DMS79 treated with DMSO at 0.1 percent for 48 hours (cell line): ENCODE results near the gene CWC25.
"Not testable (repeated sequence)": the region's sequence is repeated elsewhere in the genome, so short reads cannot be mapped to it uniquely, and the experiment has no call there.

Source experiments
- DNase-seq: peaks from one replicate; lab custom pipeline; 2025; lab: John Stamatoyannopoulos, UW

CWC25 gene

DNA sequence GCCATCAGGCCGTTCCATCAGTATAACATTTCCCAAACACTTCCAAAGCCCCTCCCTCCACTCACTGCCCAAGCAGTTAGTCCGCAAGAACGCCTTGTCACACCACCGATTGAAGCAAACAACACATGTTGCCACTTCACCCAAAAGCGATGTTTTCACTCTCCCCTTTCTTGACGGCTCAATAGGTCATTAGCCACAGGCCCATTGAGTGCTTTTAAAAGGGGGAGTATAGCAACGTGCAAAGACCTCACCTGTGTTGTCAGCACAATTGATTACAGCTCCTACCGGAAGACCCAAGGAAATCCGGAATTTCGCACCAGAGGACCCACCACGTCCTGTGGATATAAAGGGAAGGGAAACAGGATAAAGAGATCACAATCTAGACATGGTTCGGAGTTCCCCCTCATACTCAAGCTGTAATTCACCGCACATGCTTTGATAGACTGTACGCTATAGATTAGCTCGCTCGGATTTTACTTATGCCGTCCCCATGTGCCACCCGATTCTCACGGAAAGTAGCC is 27.7 kb upstream of the CWC25 start:
- DNase-seq: no peak

DNA sequence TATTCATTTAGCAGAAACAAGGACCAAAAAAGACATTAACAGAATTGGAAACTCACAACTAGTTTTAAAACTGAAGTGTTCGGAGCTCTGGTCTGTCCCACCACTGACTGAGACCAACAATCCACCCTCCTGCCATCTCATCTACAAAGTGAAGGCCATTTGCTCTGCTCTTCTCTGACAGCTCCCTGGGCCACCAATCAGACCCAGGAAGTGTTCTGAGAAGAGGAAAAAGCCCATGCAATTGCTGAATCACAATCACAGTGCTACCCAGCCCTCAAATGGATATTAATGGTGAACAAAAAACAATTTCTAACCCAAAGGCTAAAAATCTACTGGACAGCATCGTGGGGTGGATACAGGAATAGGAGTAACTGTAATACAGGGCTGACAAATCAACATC is 26.3 kb upstream of the CWC25 start:
- DNase-seq: no peak

DNA sequence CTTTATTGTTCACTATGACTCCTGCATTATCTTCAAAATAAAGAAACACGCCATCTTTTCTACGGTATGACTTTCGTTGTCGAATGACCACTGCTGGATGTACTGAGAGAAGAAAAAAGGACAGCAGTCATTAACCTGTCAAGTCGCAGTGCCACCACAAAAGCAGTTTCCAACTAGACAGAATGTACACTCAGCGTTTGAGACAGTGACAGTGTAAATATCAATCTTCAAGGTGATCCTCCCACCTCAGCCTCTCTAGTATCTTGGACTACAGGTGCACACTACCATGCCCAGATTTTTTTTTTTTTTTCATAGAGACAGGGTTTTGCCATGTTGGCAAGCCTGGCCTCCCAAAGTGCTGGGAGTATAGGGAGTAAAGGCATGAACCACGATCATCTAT is 25.3 kb upstream of the CWC25 start:
- DNase-seq: no peak

DNA sequence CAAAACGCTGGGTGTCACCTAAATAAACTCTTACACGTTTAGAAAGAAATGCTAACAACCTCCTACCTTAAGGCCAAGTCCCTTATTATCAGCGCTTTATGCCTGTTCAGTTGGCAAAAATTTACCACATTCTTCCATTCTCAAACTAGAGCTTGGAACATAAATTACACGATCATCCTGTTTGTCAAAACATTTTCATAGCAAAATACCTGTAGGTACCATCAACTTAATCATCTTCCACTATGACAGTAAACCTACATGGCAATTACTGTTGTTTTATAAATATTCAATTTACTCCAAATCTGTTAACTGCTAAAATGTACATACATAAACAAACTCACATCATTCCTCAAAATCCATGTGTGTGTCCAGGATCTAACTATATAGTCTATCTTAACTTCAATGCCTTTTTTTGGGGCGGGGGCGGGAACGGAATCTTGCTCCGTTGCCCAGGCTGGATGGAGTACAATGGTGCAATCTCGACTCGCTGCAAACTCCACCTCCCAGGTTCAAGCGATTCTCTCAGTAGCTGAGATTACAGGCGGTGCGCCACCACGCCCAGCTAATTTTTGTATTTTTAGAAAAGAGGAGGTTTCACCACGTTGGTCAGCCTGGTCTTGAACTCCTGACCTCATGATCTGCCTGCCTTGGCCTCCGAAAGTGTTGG is 24.0 kb upstream of the CWC25 start:
- no peak for DNase-seq

DNA sequence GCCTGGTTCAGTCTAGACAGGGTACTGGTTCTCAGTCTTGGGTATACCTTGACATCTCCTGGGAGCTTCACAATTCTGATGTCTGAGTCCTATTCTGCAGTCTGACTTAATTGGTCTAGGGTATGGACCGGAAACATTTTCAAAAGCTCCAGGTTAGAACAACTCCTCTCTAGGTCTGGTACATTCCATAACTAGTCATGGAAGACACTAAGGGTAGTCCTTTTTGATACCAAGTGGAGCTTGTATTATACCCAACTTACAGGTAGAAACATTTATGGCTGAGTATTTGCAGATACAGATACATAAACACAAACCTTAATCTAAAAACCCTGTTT is 23.4 kb upstream of the CWC25 start:
- no peak for DNase-seq

DNA sequence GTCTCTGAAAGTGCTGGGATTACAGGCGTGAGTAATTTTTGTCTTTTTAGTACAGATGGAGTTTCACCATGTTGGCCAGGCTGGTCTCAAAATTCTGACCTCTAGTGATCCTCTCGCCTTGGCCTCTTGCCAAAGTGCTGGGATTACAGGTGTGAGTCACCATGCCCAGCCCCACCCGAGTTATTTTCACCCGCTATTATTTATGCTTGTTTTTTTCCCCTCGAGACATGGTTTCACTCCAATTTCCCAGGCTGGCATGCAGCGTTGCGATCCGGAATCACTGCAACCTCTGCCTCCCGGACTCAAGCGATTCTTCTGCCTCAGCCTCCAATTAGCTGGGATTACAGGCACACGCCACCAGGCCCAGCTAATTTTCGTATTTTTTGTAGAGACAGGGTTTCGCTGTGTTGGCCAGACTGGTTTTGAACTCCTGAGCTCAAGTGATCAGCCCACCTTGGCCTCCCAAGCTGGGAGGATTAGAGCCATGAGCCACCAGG is 19.2 kb upstream of the CWC25 start:
- no peak for DNase-seq

DNA sequence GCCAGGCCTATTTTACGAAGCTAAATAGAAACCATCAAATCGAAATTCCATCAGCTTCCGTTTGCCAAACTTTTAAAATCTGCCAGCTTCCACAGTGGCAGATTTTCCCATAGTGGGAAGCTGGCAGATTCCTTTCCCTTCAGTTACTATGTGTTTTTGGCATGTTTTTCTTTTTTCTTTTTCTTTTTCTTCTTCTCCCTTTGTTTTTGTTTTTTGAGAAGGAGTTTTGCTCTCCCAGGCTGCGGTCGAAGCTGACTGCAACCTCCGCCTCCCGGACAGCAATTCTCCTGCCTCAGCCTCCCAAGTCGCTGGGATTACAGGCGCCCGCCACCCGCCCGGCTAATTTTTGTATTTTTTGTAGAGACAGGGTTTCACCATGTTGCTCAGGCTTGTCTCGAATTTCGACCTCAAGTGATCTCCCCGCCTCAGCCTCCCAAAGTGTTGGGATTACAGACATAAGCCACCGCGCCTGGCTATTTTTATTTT is 684 bp upstream of the CWC25 start:
- no peak for DNase-seq

DNA sequence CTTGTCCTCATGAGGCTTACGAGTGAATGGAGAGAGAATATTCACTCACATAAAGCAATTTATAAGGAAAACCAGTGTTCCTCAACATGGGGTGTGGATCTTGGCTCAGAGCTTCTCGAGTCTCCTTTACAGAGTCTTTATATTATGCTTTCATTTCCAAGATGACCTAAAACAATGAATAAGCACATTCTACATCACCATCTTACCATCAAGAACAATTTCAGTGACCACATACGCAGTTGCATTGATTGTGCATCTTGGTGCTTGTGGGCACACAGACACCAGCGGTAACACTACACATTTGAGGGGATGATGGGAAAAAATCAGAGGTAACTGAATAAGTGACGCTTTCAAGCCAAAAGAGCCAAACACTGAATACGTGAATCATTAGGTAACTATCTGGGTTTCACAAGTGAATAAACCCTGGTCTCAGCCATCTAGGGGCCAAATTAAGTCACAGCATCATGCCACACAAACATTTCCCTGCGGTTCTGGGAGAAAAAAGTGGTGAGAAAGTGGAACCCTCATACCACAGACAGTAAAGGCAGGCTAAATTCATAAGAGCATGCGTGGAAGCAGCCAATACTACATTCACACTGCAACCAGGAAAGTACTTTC is 9.4 kb downstream of the CWC25 start:
- DNase-seq: no peak

DNA sequence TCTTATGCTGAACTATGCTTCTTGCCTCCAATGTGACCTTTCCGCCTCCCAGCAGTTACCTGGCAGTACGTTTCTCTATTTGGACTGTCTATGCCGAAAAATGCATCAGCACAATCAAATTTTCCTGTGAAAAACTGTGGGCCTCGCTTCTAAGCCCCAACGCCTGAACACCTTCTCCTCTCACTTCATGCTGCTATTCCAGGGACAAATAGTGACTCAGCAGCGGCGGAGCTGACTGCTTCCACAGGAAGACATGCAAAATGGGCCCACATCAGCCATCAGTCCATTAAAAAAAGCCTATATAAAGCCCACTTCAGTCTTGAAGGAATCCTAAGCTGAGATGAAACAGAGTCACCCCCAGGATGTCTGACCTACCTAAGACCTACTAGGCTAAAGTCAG is 15.3 kb downstream of the CWC25 start:
- DNase-seq: no peak

DNA sequence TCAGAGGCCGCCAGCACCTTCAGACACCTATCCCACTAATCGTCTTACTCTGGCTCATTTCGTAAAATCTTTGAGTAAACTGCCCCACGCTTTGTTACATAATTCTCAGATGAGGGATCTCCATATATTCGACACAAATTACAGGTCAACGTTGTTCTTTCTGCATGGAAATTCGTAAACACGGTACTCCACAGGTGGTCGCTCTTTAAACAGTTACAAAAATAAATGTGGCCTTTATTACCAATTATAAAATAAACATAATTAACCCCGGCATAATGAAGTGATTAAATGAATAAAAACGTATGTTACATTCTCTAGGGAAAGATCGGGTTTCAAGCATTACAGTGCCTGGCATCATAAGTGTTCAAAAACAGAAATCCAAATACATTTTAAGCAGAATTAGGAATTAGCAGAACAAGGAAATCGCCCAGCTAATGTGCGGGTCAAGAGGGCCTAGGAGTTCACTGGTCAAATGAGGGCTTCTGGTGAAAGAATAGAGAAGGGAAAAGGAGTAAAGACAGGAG is 24.8 kb downstream of the CWC25 start:
- peak; percentile 44 for DNase-seq

DNA sequence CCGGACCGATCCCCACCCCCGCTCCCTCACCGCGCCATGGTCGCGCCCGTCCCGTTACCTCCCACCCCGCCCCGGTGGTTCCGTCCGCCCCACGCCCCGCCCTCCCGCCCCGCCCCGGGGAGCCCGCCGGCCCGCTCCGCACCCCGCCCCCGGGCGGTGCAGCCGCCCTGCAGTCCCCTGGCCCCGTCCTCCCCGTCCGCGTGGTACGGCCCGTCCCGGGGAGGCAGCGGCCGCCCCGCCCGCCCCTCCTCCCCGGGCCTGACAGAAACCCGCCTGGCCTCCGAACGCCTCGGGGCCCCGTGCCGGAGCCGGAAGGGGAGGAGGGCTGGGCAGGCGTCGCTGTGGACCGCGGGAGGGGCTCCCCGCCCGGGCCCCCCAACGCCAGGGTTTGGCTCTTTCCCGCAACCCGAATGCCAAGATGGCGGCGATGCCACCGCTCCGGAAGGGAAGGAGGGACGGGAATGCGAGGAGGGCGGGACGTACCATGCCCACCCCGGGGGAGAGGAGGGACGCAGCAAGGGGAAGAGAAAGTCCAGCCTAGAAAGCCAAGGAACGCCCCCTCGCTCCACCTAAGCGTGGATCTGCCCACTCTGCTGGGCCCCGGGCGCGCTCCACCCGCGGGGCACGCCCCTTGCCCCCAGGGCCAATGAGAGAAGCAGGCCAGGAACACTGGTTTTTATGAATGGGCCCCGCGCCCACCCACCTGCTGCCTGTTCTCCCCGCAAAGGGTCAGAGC is 25.5 kb downstream of the CWC25 start, which contains the start of gene PIP4K2B:
Gene PIP4K2B (minus strand): TSS at position 56 of the 736 bp plus-strand sequence. CDS start 132 bp downstream, outside the sequence.
- DNase-seq: peak; percentile 98

DNA sequence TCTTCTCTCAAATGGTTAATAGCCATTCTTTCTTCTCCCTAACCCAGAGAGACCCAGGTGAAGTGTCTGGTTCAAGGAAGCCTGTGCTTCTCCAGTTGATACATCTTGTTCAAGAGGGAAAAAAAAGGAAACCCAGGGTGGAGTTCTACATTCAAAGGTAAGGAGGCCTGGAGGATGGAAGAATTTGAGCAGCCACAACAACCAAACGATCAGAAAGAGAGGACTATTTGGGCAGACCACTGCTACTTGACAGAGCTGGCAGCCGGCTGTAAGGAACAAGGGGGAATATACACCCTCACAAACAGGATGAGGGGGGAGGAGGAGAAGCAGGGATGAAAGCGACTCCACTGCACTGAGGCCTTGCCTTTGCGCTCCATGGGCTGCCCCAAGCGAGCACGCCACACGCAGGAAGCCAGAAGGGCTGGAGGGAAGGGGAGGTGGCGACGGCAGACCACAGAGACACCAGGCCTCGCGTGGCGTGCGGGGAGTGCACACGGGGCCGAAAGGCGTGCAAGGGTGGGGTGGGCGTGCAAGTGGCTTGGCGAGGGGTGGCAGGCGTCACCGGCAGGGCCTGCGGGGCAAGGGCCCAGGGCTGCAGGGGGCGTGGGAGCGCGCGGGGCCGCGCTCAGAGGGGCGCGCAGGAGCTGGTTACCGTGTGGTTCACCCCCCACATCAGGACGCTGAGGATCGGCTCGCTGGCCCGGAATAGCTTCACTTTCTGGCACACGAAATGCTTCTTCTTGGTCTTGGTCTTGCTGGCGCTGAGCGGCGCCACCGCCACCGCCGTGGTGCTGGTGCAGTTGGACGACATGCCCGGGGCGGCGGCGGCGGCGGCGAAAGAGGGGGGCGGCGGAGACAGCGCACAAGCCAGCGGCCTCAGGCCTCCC is 26.3 kb downstream of the CWC25 start:
- peak; percentile 62 for DNase-seq

DNA sequence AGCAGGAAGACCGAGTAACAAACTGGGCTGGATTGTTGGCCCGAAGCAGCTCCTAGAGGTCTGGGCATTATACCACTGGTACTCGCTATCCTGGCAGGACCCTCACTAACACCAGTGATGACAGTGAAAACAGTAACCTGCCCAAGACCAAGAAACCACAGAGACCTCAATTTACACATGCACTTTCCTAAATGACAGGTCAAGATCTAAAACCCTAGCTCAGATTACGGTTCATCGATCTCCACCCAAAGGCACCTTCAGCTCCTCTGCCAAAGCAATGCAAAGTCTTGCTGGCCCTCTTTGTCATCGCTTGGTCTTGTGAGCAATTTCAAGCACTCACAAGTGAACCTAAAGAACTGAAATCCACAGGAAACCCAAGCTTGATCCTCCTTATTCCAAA is 27.3 kb downstream of the CWC25 start:
- DNase-seq: no peak

DNA sequence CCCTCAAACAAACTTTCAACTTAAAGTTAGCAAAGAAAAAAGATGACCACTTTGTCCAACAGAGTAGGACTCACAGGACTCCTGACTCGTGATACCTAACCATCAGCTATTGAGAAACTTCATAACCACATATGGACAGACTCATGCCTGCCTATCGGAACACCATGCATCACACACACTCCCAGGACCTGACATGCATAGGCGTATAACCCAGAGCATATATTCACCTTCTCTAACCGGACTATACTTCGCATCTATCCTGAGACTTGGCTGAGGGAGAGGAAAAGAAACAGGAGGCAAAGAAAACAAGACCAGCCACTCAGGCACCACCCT is 28.0 kb downstream of the CWC25 start:
- no peak for DNase-seq

DNA sequence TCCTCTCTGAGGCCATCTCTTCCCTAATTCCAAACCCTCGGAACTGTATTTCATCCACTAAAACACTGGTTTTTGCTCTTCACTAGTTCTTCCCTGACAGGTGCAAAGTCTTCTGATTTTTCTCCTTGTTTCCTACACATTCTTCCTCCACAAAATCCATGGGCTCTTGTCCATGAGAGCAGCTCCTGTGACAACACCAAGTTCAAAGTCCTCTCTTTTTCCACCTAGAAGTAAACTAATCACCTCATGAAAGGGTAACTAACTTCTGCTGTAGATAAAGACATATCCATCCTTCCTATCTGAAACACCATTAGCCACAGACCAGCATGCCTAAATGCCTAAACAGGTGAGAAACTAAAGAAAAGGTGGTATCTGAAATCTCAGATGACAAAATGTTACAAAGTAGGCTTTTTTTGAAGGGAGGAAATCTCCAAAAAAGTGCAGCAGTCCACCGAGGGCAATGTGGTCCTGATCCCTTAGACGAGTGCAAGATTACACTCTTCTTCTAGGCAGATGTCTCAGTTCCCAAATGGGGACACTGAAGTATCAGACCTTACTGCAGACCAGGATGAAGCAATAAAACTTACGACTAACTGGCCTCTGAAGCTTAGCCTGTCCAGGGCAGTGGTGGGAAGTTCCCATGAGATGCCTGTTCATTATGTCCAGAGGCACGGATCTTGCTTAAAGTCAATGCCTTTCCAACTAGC is 28.5 kb downstream of the CWC25 start:
- no peak for DNase-seq

DNA sequence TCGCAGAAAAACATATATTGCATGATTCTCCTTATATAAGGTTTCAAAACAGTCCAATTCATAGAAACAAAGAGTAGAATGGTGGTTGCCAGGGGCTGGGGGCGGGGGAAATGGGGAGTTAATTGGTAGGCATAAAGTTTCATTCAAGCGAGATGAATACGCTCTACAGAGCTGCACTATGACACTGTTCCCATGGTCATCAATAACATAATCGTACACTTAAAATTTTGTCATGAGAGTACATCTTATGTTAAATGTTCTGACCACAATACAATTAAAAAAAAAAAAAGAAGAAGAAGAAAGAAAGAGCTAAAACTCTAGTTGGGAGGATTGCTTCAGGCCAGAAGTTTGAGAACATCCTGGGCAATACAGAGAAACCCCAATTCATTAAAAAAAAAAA is 30.9 kb downstream of the CWC25 start:
- DNase-seq: no peak

DNA sequence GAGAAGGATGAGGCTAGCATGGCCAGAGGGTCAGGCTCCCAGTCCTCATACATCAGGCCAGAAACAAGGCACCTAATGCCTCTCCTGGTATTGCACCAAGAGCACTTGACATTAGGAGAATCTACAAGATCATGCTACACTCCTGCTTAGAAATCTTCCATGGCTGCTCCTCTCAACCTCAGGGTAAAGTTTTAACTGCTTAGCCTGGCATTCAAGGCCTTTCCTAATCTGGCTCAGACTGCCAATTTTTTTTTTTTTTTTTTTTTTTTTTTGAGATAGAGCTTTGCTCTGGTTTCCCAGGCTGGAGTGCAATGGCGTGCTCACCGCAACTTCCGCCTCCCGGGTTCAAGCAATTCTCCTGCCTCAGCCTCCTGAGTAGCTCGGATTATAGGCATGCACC is 34.0 kb downstream of the CWC25 start:
- DNase-seq: no peak

DNA sequence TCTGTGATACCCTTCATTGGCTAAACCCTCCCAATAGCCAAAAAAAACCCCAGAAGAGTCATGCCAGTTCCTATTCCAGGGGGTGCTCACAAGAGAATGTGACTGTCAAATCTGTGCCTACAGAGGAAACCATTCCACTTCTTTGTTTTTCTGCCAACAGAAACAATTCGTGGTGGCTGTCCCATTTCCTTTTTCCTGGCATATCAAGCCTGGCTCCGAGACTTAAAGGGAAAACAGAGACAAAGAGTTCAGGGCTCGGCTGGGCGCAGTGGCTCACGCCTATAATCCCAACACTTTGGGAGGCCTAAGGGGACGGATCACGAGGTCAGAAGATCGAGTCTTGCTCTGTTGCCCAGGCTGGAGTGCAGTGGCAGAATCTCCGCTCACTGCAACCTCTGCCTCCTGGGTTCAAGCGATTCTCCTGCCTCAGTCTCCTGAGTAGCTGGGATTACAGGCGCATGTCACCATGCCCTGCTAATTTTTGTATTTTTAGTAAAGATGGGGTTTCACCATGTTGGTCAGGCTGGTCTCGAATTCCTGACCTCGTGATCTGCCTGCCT is 34.9 kb downstream of the CWC25 start:
- not testable (repeated sequence) for DNase-seq

DNA sequence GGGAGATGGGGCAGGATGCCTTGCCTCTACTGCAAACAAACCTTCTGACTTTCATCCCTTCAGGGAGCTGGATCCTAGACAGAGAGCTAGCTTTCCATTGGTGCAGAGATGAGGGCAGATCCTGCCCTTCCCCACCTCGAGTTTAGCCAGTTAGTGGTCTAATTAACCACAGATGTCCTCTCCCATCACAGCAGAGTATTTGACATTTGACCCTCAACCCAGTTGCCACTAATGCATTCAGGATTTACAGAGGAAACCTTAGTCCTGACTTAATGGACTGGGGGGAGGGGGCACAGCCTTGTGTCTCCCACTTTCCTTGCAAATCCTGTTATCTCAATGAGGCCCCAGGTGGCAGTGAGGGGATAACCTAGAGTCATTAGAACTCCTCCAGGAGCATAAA is 35.9 kb downstream of the CWC25 start:
- DNase-seq: no peak

DNA sequence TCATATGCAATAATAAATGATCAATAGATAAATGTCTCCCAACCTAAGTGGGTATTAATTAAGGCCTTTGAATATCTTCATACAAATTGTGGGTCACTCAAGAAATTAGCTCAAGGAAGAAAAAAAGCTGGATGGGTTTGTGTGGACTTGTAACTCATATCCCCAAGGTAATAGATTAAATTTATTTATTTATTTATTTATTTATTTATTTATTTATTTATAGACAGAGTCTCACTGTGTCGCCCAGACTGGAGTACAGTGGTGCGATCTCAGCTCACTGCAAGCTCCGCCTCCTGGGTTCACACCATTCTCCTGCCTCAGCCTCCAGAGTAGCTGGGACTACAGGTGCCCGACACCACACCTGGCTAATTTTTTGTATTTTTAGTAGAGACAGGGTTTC is 37.1 kb downstream of the CWC25 start:
- not testable (repeated sequence) for DNase-seq

DNA sequence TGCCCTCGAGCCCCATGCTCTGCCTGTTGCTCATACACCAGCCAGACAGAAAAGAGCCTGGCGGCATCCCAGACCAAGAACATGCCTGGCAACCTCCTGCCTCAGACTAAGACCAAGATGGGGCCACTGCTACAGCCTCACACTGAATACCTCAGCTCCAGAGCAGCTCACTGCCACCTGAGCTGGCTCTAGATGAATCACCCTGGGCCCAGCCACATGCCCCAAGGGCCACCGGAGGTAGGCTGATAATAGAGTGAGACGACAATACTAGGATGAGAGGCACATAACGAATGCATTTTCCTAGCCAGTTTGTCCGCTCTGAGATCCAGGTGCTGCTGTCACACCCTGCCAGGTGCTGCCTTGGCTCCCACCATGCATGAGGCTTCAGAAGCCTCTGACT is 38.7 kb downstream of the CWC25 start:
- no peak for DNase-seq
